WERI-Rb-1 (cell line): ENCODE measurements around the gene USP15.
"Not testable (repeated sequence)": the region's sequence is repeated elsewhere in the genome, so short reads cannot be mapped to it uniquely, and the experiment has no call there.

Experiments
- DNase-seq: peaks from one replicate; pipeline ENCODE4 v3.0.0-alpha.2; 2020
- H3K27ac ChIP-seq: fragments of 250-450 bp; sonication (Bioruptor Pico); 2 replicates; pipeline ENCODE4 v1.5.1; 2020; ENCODE audit warnings: mild to moderate bottlenecking, moderate library complexity
- H3K27me3 ChIP-seq: fragments of 250-450 bp; sonication (Bioruptor Pico); 2 replicates; pipeline ENCODE4 v1.5.1; 2021; ENCODE audit warnings: mild to moderate bottlenecking, low read depth, moderate library complexity; ENCODE audit not compliant: insufficient read depth, severe bottlenecking
- H3K36me3 ChIP-seq: fragments of 250-450 bp; sonication (Bioruptor Pico); 2 replicates; pipeline ENCODE4 v1.5.1; 2020; ENCODE audit warnings: mild to moderate bottlenecking, moderate library complexity
- H3K4me3 ChIP-seq: 2 replicates; pipeline ENCODE4 v1.5.1; 2011; ENCODE audit warnings: low read depth, mild to moderate bottlenecking, control low read depth, low read length
- H3K9me3 ChIP-seq: fragments of 250-450 bp; sonication (Bioruptor Pico); 2 replicates; pipeline ENCODE4 v1.5.1; 2021; ENCODE audit warnings: mild to moderate bottlenecking, moderate library complexity; ENCODE audit not compliant: severe bottlenecking
- TF ChIP-seq, protein P1 (sequence below): IDR thresholded peaks from 2 replicates; pipeline ENCODE4 v1.5.1; 2011; ENCODE audit warnings: low read depth, mild to moderate bottlenecking, control low read depth, inconsistent platforms, low read length

The USP15 gene

DNA sequence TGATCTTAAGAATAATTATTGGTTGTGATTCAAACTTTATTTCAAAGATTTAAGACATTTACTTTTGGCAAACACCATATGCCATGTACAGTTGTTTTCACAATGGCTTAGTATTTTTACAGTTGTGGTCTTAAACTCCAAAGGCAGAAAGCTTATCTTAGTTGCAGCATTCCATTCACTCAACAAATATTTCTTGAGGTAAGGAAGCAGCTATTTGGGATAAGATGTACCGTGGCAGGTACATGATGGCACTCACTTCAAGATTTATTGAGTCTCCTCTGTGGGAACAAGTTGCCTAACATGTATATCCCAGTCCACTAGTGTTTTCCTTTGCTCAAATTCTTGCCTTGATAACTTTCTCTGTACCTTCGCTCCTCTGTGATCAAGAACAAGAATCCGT lies 198.4 kb downstream of the USP15 start:
- peaks cover 4% of the 10 kb centered on the region for H3K9me3 ChIP-seq
- TF ChIP-seq, protein P1, sequence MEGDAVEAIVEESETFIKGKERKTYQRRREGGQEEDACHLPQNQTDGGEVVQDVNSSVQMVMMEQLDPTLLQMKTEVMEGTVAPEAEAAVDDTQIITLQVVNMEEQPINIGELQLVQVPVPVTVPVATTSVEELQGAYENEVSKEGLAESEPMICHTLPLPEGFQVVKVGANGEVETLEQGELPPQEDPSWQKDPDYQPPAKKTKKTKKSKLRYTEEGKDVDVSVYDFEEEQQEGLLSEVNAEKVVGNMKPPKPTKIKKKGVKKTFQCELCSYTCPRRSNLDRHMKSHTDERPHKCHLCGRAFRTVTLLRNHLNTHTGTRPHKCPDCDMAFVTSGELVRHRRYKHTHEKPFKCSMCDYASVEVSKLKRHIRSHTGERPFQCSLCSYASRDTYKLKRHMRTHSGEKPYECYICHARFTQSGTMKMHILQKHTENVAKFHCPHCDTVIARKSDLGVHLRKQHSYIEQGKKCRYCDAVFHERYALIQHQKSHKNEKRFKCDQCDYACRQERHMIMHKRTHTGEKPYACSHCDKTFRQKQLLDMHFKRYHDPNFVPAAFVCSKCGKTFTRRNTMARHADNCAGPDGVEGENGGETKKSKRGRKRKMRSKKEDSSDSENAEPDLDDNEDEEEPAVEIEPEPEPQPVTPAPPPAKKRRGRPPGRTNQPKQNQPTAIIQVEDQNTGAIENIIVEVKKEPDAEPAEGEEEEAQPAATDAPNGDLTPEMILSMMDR = no peak
- no peak for DNase-seq
- H3K27me3 ChIP-seq = no peaks in the 10 kb centered on the region
- no peak overlapping the region for H3K27ac ChIP-seq
- no peak overlapping the region for H3K4me3 ChIP-seq
- no peaks in the 10 kb centered on the region for H3K36me3 ChIP-seq

DNA sequence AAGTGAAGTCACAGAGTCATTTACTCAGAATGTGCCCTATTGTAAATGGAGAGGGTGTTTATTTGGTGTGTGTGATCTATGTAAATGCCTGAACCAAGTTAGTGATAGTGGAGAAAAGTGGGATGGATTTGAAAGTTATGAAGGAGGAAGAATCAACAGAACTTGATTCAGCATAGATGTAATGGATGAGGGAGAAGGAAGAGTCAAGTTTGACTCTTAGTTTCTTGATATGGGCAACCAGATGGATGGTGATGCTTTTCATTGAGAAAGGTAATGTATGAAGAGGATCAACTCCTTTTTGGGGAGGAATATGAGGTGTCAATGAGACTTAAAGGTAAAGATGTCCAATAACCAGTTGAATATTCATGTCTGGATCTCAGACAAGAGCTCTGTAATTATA lies 199.8 kb downstream of the USP15 start:
- Histone ChIP-seq H3K27me3 (no peaks in the 10 kb centered on the region), H3K27ac (no peak overlapping the region), H3K4me3 (no peak overlapping the region), H3K36me3 (no peaks in the 10 kb centered on the region), H3K9me3 (peaks cover 6% of the 10 kb centered on the region)
- DNase-seq = no peak
- TF ChIP-seq, protein P1 = no peak

DNA sequence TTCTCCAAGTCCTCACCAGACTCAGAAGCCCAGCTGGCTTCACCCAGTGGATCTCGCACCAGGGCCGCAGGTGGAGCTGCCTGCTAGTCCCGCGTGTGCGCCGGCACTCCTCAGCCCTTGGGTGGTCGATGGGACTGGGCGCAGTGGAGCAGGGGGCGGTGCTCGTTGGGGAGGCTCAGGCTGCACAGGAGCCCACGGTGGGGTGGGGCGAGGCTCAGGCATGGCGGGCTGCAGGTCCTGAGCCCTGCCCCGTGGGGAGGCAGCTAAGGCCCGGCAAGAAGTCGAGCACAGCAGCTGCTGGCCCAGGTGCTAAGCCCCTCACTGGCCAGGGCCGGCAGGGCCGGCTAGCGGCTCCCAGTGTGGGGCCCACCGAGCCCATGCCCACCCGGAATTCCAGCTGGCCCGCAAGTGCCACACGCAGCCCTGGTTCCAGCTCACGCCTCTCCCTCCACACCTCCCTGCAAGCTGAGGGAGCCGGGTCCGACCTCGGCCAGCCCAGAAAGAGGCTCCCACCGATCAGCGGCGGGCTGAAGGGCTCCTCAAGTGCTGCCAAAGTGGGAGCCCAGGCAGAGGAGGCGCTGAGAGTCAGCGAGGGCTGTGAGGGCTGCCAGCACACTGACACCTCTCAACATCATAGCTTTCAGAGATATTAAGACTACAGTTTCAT lies 201.1 kb downstream of the USP15 start:
- not testable (repeated sequence) for H3K4me3 ChIP-seq, H3K27me3 ChIP-seq, H3K27ac ChIP-seq, H3K36me3 ChIP-seq, H3K9me3 ChIP-seq, DNase-seq

DNA sequence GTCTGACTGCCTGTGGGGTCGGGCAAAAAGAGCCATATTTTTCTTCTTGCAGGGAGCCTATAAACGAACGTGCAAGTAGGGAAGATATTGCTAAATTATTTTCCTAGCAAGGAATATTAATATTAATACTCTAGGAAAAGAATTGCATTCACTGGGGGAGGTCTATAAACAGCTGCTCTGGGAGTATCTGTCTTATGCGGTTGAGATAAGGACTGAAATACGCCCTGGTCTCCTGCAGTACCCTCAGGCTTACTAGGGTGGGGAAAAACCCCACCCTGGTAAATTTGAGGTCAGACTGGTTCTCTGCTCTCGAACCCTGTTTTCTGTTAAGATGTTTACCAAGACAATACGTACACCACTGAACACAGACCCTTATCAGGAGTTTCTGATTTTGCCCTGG lies 203.0 kb downstream of the USP15 start:
- H3K36me3 ChIP-seq, H3K9me3 ChIP-seq, H3K27me3 ChIP-seq, H3K4me3 ChIP-seq, DNase-seq, H3K27ac ChIP-seq: not testable (repeated sequence)
